ENCODE measurements around the gene PDHX.

Gene PDHX

GRCh38 chr11:35030716-35031213 is 114.3 kb downstream of the PDHX start:
- Histone ChIP-seq H3K27ac (no peak overlapping the region), H3K4me3 (ENCODE audit: low read depth, low read length) (no peak overlapping the region), H3K79me2 (no peaks in the 10 kb centered on the region), H3K9ac (no peak overlapping the region), H3K27me3 (ENCODE audit: control insufficient read depth, insufficient read depth, low read length) (no peaks in the 10 kb centered on the region), H3K4me1 (no peaks in the 10 kb centered on the region), H3K36me3 (ENCODE audit: control insufficient read depth, insufficient read depth, low read length) (no peaks in the 10 kb centered on the region), H3K9me3 (ENCODE audit: control insufficient read depth, low read length) (no peaks in the 10 kb centered on the region), H3K4me2 (ENCODE audit: low read length) (no peak overlapping the region), H2AFZ (no peak overlapping the region)
- TF ChIP-seq CTCF (IDR thresholded peaks at IDR 0.05): no peak

GRCh38 chr11:35031346-35031745 is 114.9 kb downstream of the PDHX start:
- H3K79me2 ChIP-seq: no peaks in the 10 kb centered on the region
- no peaks in the 10 kb centered on the region for H3K9me3 ChIP-seq (ENCODE audit: control insufficient read depth, low read length)
- no peak overlapping the region for H3K4me2 ChIP-seq (ENCODE audit: low read length)
- H3K27ac ChIP-seq: no peak overlapping the region
- no peak for TF ChIP-seq CTCF (IDR thresholded peaks at IDR 0.05)
- H3K9ac ChIP-seq: no peak overlapping the region
- no peak overlapping the region for H2AFZ ChIP-seq
- no peaks in the 10 kb centered on the region for H3K36me3 ChIP-seq (ENCODE audit: control insufficient read depth, insufficient read depth, low read length)
- no peaks in the 10 kb centered on the region for H3K4me1 ChIP-seq
- no peaks in the 10 kb centered on the region for H3K27me3 ChIP-seq (ENCODE audit: control insufficient read depth, insufficient read depth, low read length)
- H3K4me3 ChIP-seq (ENCODE audit: low read depth, low read length): no peak overlapping the region

DNA sequence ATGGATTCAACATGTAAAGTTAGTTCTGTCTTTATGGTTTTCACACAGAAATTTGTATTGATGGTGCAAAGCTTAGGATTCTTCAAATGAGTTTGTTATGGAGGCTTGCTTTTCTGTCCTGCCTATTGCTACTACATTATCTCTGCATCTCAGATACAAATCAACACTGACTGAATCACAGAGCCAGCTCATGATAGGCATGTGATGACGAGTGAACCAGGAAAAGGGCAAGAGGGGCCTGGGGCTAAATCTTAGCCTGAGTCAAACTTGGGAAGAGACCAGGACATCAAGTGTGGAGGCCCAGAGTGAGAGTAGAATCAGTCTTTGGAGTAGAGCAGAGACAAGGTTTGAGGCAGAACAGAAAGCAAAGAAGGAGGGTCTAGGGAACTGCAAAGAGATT is 115.4 kb downstream of the PDHX start:
- H2AFZ ChIP-seq: no peak overlapping the region
- H3K27ac ChIP-seq: no peak overlapping the region
- no peaks in the 10 kb centered on the region for H3K79me2 ChIP-seq
- no peak overlapping the region for H3K4me3 ChIP-seq (ENCODE audit: low read depth, low read length)
- H3K9ac ChIP-seq: no peak overlapping the region
- no peaks in the 10 kb centered on the region for H3K9me3 ChIP-seq (ENCODE audit: control insufficient read depth, low read length)
- no peak overlapping the region for H3K4me2 ChIP-seq (ENCODE audit: low read length)
- no peak for TF ChIP-seq CTCF (IDR thresholded peaks at IDR 0.05)
- H3K36me3 ChIP-seq (ENCODE audit: control insufficient read depth, insufficient read depth, low read length): no peaks in the 10 kb centered on the region
- no peaks in the 10 kb centered on the region for H3K27me3 ChIP-seq (ENCODE audit: control insufficient read depth, insufficient read depth, low read length)
- H3K4me1 ChIP-seq: no peaks in the 10 kb centered on the region

DNA sequence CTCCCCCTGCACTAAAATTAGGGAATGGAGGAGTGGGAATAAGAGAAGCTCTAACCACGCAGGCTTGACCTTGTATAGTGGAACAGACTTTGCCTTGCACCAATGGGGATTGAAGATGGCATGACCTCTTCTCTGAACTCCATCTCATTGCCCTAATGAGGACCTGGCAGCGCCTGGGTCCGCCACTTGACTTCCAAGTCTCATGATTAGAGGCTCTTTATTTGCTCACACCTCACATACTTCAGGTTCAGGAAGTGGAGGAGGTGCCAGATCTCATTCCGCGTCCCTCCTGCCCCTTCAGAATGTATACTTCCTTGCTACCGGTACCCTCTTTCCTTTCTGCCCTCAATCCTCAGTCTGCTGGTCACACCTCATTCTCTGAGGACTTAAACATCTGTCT is 116.6 kb downstream of the PDHX start:
- H3K27ac ChIP-seq: no peak overlapping the region
- H3K27me3 ChIP-seq (ENCODE audit: control insufficient read depth, insufficient read depth, low read length): no peaks in the 10 kb centered on the region
- no peaks in the 10 kb centered on the region for H3K79me2 ChIP-seq
- no peak overlapping the region for H3K4me3 ChIP-seq (ENCODE audit: low read depth, low read length)
- no peaks in the 10 kb centered on the region for H3K4me1 ChIP-seq
- no peaks in the 10 kb centered on the region for H3K36me3 ChIP-seq (ENCODE audit: control insufficient read depth, insufficient read depth, low read length)
- no peak overlapping the region for H3K9ac ChIP-seq
- no peak overlapping the region for H2AFZ ChIP-seq
- no peaks in the 10 kb centered on the region for H3K9me3 ChIP-seq (ENCODE audit: control insufficient read depth, low read length)
- H3K4me2 ChIP-seq (ENCODE audit: low read length): no peak overlapping the region
- no peak for TF ChIP-seq CTCF (IDR thresholded peaks at IDR 0.05)

DNA sequence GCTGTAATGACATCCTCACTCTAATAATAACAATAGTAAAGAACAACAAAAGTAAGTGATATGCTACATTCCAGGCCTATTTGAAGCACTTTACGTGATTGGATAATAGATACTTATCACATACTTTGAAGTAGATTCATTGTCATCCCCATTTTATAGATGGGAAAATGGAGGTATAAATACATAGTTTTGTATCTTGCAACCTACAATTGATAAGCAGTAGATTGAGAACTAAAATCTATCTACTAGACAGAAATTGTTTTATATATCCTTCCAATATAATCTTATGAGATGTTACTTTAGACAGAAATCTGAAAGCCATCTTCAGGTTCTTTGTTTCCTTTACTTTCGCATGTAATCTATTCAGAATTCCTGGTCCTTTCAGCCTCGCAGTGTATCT is 118.0 kb downstream of the PDHX start:
- no peaks in the 10 kb centered on the region for H3K9me3 ChIP-seq (ENCODE audit: control insufficient read depth, low read length)
- no peaks in the 10 kb centered on the region for H3K36me3 ChIP-seq (ENCODE audit: control insufficient read depth, insufficient read depth, low read length)
- no peak overlapping the region for H3K4me3 ChIP-seq (ENCODE audit: low read depth, low read length)
- H3K9ac ChIP-seq: no peak overlapping the region
- no peak for TF ChIP-seq CTCF (IDR thresholded peaks at IDR 0.05)
- H3K79me2 ChIP-seq: no peaks in the 10 kb centered on the region
- H2AFZ ChIP-seq: no peak overlapping the region
- no peaks in the 10 kb centered on the region for H3K27me3 ChIP-seq (ENCODE audit: control insufficient read depth, insufficient read depth, low read length)
- no peak overlapping the region for H3K4me2 ChIP-seq (ENCODE audit: low read length)
- no peaks in the 10 kb centered on the region for H3K4me1 ChIP-seq
- no peak overlapping the region for H3K27ac ChIP-seq
